Renal cortical epithelial cell (primary cell): Measurements from ENCODE around the gene AP1M2. TPM values are rescaled to one million over a fixed set of nuclear protein-coding genes. Genes with fewer than 3 reads are reported as not detected.
"Not testable (repeated sequence)": the region's sequence is repeated elsewhere in the genome, so short reads cannot be mapped to it uniquely, and the experiment has no call there.

Experiments
- DNase-seq: peaks from one replicate; pipeline ENCODE4 v3.0.0-alpha.2; 2011; ENCODE audit warnings: low read depth
- total RNA-seq: library from RNA; depleted of rRNA; stranded (reverse); fragments of >200 nt; gene quantifications from 2 replicates; pipeline ENCODE4 v1.2.3, GENCODE V29; 2014

AP1M2 gene
- total RNA-seq, 1 donor from 2014 or later = 2.0 TPM

GRCh38 chr19:10565028-10565566 lies 22.0 kb downstream of the AP1M2 start:
- DNase-seq = no peak

- DNase-seq = no peak
Observed at GRCh38 chr19:10562609-10563008, 24.5 kb downstream of the AP1M2 start.

DNA sequence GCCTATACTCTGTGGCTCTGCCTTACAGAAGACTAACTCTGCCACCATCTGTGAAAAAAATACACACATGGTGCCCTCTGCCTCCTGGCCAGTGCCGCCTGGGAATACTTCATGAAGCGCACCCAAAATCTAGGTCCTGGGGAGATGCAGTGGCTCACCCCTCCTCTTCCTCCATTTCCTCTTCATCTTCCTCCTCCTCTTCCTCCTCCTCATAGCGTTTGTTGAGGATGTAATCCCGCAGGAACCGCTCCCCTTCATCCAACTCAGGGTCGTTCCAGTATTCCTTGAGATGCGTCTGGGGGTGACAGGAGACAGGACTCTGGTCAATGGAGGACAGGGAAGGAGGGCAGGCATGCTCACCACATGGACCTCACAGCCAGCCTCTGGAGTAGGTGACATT lies 27.0 kb downstream of the AP1M2 start:
- no peak for DNase-seq

GRCh38 chr19:10557603-10558197 lies 29.4 kb downstream of the AP1M2 start:
- no peak for DNase-seq

GRCh38 chr19:10555610-10555973 lies 31.5 kb downstream of the AP1M2 start:
- no peak for DNase-seq

GRCh38 chr19:10554760-10555609 lies 32.1 kb downstream of the AP1M2 start:
- no peak for DNase-seq

- no peak for DNase-seq
Observed at GRCh38 chr19:10553943-10554381, 33.1 kb downstream of the AP1M2 start.

DNA sequence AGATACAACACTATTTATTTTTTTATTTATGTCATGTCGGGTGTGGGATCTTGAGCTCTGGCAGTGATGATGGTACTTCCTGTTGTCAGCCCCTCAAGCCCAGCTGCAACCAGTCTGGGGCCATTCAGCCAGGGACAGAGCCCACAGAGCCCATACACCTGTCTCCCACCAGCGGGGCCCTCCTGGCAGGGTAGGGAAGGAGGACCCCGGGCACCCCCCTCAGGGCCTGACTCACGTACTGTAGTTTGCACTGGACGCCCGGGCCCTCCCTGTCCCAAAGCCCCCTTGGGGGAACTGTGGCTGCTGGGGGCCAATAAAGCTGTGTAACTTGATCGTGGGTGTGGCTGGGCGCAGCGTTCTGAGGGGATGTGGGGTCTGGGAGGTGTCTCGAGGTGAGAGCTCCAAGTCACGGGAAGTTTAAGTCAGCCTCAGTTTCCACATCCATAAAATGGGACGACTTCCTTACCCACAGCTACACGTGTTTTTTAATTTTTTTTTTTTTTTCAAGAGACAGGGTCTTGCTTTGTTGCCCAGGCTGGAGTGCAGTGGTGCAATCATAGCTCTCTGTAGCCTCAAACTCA lies 33.9 kb downstream of the AP1M2 start:
- no peak for DNase-seq

DNA sequence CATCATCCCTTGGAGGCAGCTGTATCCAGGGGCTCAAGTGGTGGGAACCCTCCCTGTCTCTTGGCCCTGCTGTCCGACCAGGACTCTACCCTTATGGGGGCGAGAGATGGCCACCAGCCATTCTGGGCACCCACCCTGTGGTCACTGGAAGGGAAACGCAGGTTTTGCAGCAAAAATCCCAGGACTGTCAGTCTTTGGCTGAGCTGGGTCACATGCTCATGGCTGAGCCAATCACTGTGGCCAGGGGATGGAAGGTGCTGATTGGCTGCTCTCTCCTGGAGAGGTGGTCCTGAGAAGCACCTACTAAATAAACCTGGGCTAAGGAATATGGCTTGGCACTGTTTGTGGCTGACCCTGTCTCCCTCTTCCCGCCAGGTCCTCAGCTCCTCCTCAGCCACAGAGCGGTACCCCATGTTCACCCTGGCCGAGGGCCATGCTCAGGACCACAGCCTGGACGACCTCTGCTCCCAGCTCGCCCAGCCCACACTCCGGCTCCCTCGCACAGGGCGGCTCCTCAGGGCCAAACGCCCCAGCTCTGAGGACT lies 34.5 kb downstream of the AP1M2 start:
- DNase-seq = no peak

DNA sequence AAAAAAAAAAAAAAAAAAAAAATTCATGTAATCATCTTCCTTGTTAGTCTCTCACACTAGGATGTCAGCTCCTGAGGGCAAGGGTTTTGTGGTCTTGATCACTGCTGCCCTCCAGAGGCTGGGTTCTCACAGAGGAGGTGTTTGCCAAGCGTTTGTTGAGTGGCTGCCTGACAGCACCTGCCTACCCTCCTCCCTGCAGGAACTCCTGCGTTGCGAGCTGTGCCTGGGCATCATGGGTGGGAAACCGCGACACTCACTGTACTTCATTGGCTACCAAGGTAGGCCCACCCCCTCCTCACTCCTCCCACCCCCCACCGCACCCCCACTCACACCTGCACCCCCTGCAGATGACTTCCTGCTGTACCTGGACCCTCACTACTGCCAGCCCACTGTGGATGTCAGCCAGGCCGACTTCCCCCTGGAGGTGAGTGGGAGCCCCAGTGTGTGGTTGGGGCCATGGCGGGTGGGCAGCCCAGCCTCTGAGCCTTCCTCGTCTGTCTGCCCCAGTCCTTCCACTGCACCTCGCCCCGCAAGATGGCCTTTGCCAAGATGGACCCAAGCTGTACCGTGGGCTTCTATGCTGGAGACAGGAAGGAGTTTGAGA lies 35.3 kb downstream of the AP1M2 start:
- DNase-seq = peak; percentile 24

DNA sequence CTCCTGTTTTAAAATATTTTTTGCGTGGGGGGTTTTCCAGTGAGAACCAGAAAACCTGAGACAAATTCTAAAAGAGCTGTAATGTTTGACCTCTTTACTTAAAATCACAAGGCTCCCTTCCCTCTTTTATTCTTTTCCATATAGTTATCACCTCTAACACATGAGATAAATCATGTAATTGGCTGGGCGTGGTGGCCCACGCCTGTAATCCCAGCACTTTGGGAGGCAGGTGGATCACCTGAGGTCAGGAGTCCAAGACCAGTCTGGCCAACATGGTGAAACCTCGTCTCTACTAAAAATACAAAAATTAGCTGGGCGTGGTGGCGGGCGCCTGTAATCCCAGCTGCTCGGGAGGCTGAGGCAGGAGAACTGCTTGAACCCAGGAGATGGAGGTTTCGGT lies 36.1 kb downstream of the AP1M2 start:
- DNase-seq = not testable (repeated sequence)

- DNase-seq = no peak
Observed at GRCh38 chr19:10550336-10550735, 36.8 kb downstream of the AP1M2 start.

GRCh38 chr19:10549733-10550132 lies 37.4 kb downstream of the AP1M2 start:
- DNase-seq = no peak

DNA sequence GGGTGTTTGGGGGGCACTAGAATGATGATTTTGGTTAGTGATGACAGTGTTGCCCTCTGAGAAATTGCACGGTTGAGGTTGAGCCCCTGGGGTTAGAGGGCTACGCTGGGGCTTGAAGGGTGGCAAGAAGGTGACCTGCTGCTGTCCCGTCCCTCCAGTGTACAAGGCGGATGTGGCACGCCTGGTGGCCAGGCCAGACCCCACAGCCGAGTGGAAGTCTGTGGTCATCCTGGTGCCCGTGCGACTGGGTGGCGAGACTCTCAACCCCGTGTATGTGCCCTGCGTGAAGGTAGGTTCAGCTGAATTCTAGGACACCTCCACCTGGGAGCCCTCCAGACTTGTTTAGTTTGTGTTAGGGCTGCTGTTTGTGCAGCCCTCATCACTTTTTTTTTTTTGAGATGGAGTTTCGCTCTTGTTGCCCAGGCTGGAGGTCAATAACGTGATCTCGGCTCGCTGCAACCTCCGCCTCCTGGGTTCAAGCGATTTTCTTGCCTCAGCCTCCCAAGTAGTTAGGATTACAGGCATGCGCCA lies 38.3 kb downstream of the AP1M2 start:
- no peak for DNase-seq

GRCh38 chr19:10546817-10547216 lies 40.3 kb downstream of the AP1M2 start:
- DNase-seq = no peak

- no peak for DNase-seq
Observed at GRCh38 chr19:10544753-10545251, 42.3 kb downstream of the AP1M2 start.

DNA sequence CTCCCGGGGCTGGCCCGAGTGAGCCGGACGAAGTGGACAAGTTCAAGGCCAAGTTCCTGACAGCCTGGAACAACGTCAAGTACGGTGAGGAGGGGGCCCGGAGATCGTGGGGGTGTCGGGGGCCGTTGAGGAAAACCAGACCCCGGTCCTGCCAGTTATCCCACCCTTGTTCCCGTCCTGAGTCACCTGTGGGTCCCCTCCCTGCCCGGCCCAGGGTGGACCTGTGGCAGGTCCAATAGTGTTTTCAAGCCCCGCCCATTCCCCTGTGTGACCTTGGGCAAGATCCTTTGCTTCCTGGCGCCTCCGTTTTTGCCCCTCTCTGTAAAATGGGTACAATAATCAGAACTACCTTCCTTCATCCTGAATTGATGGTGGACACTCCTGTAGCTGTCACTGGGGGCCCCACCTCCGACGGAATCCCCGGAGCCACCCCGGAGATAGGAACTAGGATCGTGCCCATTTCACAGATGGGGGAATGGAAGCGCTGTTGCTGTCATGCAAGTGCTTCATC lies 42.8 kb downstream of the AP1M2 start:
- DNase-seq = no peak

GRCh38 chr19:10543420-10544241 lies 43.5 kb downstream of the AP1M2 start, which contains the start of gene ATG4D:
TSS of gene ATG4D (plus strand) at chr19:10543904. CDS start at chr19:10544091, 187 bp downstream.
- DNase-seq = no peak

DNA sequence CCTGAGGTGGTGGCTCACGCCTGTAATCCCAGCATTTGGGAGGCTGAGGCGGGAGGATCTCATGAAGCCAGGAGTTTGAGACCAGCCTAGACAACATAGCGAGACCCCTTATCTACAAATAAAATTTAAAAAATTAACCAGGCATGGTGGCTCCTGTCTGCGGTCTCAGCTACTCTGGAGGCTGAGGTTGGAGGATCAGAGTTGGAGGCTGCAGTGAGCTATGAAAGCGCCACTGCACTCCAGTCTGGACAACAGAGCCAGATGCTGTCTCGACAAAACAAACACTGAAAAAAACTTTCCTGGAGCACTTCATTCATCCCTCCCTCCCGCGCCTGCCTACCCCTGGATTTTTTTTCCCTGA lies 44.1 kb downstream of the AP1M2 start:
- DNase-seq = no peak

- not testable (repeated sequence) for DNase-seq
Observed at GRCh38 chr19:10539016-10539415, 48.1 kb downstream of the AP1M2 start.
